Natural killer cell (primary cell): ENCODE results near the gene MYEF2. TPM values are rescaled to one million over a fixed set of nuclear protein-coding genes. Genes with fewer than 3 reads are reported as not detected.

Experiments
- ATAC-seq, 3 donors: fragments of 150-1000 bp in 2 of 3; fragments of 200-7000 bp in 1 of 3; cut with Tn5 transposase; 1 replicate in 1 of 3; 2 replicates in 2 of 3; pipeline ENCODE4 v1.10.0; 2021; ENCODE audit warnings: mild to moderate bottlenecking in 2 of 3, moderate library complexity in 2 of 3
- DNase-seq, 2 donors: peaks; one replicate each; pipeline versions ENCODE4 v3.0.0 to v3.0.0-alpha.2; 2013 to 2021; ENCODE audit warnings: mixed read lengths in 1 of 2
- H3K27ac ChIP-seq: one replicate; pipeline ENCODE4 v1.5.1; 2013; ENCODE audit warnings: mild to moderate bottlenecking, low read length
- H3K27me3 ChIP-seq: one replicate; pipeline ENCODE4 v1.6.1; 2013; ENCODE audit warnings: low read length; ENCODE audit not compliant: control insufficient read depth, insufficient read depth
- H3K36me3 ChIP-seq: one replicate; pipeline ENCODE4 v1.6.1; 2013; ENCODE audit warnings: low read length; ENCODE audit not compliant: control insufficient read depth, insufficient read depth
- H3K4me1 ChIP-seq: one replicate; pipeline ENCODE4 v1.6.1; 2013; ENCODE audit warnings: low read length; ENCODE audit not compliant: control insufficient read depth, insufficient read depth
- H3K4me3 ChIP-seq: one replicate; pipeline ENCODE4 v1.5.1; 2013; ENCODE audit warnings: low read length
- H3K9me3 ChIP-seq: one replicate; pipeline ENCODE4 v1.6.1; 2013; ENCODE audit warnings: low read length; ENCODE audit not compliant: control insufficient read depth, insufficient read depth
- H3K27ac Mint-ChIP-seq, 2 donors: one replicate each; pipeline ENCODE4 v1.8.0; 2022; ENCODE audit warnings: mild to moderate bottlenecking in 2 of 2, mixed read lengths in 2 of 2, moderate library complexity in 1 of 2
- H3K27me3 Mint-ChIP-seq, 2 donors: one replicate each; pipeline ENCODE4 v1.8.0; 2022; ENCODE audit warnings: low read depth in 2 of 2, mixed read lengths in 2 of 2
- H3K36me3 Mint-ChIP-seq: one replicate; pipeline ENCODE4 v1.8.0; 2022; ENCODE audit warnings: mixed read lengths
- H3K4me1 Mint-ChIP-seq, 2 donors: one replicate each; pipeline ENCODE4 v1.8.0; 2022; ENCODE audit warnings: mixed read lengths in 2 of 2
- H3K4me3 Mint-ChIP-seq: one replicate; pipeline ENCODE4 v1.8.0; 2022; ENCODE audit warnings: mild to moderate bottlenecking, moderate library complexity, mixed read lengths
- H3K9me3 Mint-ChIP-seq, 2 donors: one replicate each; pipeline ENCODE4 v1.8.0; 2022; ENCODE audit warnings: mixed read lengths in 2 of 2
- WGBS: methylation state at CpG from one replicate; pipeline ENCODE4 v1.1.7; 2013; ENCODE audit warnings: missing lambda C conversion rate; ENCODE audit not compliant: insufficient coverage; 5-methylcytosine and 5-hydroxymethylcytosine counted together
- intact Hi-C: fragments of 100-400 bp; cut with micrococcal nuclease; formaldehyde crosslinking; loops from one replicate; pipeline ENCODE4 v1.14.2; 2022
- total RNA-seq, 4 donors: library from RNA; stranded (reverse); fragments of 120-200 nt in 1 of 4; gene quantifications; one replicate each; pipeline versions ENCODE4 v1.2.3 to v1.2.4, GENCODE V29; 2013 to 2022
- TF ChIP-seq, protein P1 (sequence below): fragments of 200-600 bp; IDR thresholded peaks from one replicate; pipeline ENCODE4 v1.8.0; 2022; ENCODE audit warnings: antibody characterized with exemption

MYEF2 gene
- total RNA-seq, 3 donors from 2014 or later (not counting 1 experiment from before 2014, with no cell fraction given) = 9.0 to 12.5 (median 10.7) TPM

DNA sequence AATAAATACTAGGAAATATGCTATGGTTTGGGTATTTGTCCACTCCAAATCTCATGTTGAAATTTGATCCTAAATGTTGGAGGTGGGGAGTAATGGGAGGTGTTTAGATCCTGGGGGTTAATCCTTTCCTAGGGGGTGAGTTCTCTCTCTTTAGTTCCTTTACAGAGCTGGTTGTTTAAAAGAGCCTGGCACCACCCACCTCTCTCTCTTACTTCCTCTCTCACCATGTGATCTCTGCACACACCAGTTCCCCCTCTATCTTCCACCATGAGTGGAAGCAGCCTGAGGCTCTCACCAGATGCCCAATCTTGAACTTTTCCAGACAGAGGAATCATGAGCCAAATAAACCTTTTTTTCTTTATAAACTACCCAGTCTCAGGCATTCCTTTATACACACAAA lies 46.8 kb downstream of the MYEF2 start:
- H3K9me3 ChIP-seq = no peaks in the 10 kb centered on the region
- H3K27me3 Mint-ChIP-seq = peaks cover 0 to 2% of the 10 kb centered on the region in 2 donors
- H3K27me3 ChIP-seq = no peaks in the 10 kb centered on the region
- H3K4me3 Mint-ChIP-seq = no peak overlapping the region
- ATAC-seq = no peak
- no peak overlapping the region for H3K4me3 ChIP-seq
- H3K4me1 Mint-ChIP-seq = no peaks in the 10 kb centered on the region
- intact Hi-C loops = no loop called here
- no peak for DNase-seq
- H3K4me1 ChIP-seq = no peaks in the 10 kb centered on the region
- no peak overlapping the region for H3K27ac ChIP-seq
- no peak overlapping the region for H3K27ac Mint-ChIP-seq
- TF ChIP-seq, protein P1, sequence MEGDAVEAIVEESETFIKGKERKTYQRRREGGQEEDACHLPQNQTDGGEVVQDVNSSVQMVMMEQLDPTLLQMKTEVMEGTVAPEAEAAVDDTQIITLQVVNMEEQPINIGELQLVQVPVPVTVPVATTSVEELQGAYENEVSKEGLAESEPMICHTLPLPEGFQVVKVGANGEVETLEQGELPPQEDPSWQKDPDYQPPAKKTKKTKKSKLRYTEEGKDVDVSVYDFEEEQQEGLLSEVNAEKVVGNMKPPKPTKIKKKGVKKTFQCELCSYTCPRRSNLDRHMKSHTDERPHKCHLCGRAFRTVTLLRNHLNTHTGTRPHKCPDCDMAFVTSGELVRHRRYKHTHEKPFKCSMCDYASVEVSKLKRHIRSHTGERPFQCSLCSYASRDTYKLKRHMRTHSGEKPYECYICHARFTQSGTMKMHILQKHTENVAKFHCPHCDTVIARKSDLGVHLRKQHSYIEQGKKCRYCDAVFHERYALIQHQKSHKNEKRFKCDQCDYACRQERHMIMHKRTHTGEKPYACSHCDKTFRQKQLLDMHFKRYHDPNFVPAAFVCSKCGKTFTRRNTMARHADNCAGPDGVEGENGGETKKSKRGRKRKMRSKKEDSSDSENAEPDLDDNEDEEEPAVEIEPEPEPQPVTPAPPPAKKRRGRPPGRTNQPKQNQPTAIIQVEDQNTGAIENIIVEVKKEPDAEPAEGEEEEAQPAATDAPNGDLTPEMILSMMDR = no peak
- no peaks in the 10 kb centered on the region for H3K36me3 Mint-ChIP-seq
- peaks cover 0 to 2% of the 10 kb centered on the region in 2 donors for H3K9me3 Mint-ChIP-seq
- no peaks in the 10 kb centered on the region for H3K36me3 ChIP-seq

DNA sequence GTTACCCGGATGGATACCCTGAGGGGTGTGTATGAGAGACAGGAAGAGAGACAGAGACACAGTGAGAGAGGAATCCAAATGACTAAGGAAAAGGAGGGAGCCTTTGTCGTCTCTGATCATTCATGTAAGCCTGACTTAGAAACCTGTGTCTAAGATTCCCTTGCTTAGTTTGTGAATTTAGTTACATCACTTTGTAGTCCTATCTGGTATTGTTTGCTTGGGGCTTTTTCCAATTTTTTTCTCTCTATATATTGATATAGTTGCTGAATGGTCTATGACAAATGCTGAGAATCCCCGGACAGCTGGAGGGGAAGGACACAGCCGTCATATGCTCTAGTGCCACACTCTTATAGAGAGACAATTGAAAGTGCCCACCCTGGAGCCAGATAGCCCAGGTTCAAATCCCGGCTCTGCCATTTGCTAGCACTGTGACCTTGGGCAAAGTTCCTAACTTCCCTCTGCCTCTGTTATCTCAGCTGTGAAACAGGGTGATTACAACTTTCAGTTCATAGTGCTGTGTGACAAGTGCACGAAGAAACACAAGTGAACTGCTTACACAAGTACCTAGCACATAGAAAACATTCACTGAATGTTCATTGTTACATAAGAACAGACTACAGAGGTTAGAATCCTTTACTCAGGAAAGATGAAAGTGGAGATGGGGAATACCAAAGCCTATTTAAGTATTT lies 51.3 kb downstream of the MYEF2 start:
- intact Hi-C loops = no loop called here
- no peaks in the 10 kb centered on the region for H3K4me1 Mint-ChIP-seq
- Histone ChIP-seq H3K9me3 (no peaks in the 10 kb centered on the region), H3K36me3 (no peaks in the 10 kb centered on the region), H3K27me3 (no peaks in the 10 kb centered on the region), H3K4me1 (no peaks in the 10 kb centered on the region), H3K4me3 (no peak overlapping the region), H3K27ac (no peak overlapping the region)
- H3K9me3 Mint-ChIP-seq = peaks cover 0 to 3% of the 10 kb centered on the region in 2 donors
- DNase-seq (no peak), ATAC-seq (no peak)
- TF ChIP-seq, protein P1 = no peak
- H3K36me3 Mint-ChIP-seq = no peaks in the 10 kb centered on the region
- WGBS = 90% methylated on average over 5 of the region's 6 CpGs
- peaks cover 0 to 2% of the 10 kb centered on the region in 2 donors for H3K27me3 Mint-ChIP-seq
- no peak overlapping the region for H3K27ac Mint-ChIP-seq
- H3K4me3 Mint-ChIP-seq = no peak overlapping the region

DNA sequence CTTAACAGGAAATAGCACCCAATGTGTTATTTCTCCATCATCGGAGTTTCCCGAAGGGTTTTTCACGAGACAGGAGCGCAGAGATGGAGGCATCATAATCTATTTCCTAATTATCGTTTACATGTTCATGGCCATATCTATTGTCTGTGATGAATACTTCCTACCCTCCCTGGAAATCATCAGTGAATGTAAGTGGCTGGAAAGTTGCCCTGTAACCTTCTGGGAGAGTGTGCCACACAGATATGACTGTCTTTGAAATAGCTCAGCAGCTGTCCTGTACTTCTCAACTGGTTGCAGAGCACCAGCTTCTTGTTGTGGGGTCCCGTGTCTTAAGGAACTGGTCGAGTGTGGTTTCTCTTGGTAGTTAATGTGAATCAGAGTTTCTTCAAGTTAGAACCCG lies 56.2 kb downstream of the MYEF2 start:
- H3K27me3 Mint-ChIP-seq = no peaks in the 10 kb centered on the region
- DNase-seq (no peak), ATAC-seq (no peak)
- no peaks in the 10 kb centered on the region for H3K4me1 Mint-ChIP-seq
- WGBS = 92% methylated on average over 7 of the region's 8 CpGs
- H3K4me3 Mint-ChIP-seq = no peak overlapping the region
- H3K36me3 Mint-ChIP-seq = no peaks in the 10 kb centered on the region
- no peak overlapping the region for H3K27ac Mint-ChIP-seq
- Histone ChIP-seq H3K27me3 (no peaks in the 10 kb centered on the region), H3K36me3 (no peaks in the 10 kb centered on the region), H3K27ac (no peak overlapping the region), H3K9me3 (no peaks in the 10 kb centered on the region), H3K4me3 (no peak overlapping the region), H3K4me1 (no peaks in the 10 kb centered on the region)
- TF ChIP-seq, protein P1 = no peak
- H3K9me3 Mint-ChIP-seq = peaks cover 0 to 3% of the 10 kb centered on the region in 2 donors
- intact Hi-C loops = no loop called here

DNA sequence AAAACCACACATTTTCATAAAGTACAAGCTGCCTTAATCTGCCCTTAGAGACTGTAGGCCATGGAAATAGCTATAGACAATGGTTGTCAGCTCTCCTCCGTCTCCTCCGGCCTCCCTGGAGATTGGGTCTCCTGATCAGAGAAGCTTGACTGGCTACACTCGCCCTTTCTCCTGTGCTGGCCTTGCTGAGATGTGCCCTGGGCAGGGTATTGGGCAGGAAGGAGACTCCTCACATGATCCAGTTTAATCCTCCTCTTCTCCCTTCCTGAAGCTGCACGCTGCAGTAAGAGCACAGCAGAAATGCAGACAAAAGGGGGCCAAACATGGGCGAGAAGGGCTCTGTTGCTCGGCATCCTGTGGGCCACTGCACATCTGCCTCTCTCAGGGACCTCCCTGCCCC lies 57.4 kb downstream of the MYEF2 start, which contains the start of gene SLC24A5:
Gene SLC24A5, plus strand, starts transcription at position 246 of the 400 bp plus-strand sequence. Its CDS starts 55 bp downstream, at position 301.
- intact Hi-C loops = no loop called here
- Mint-ChIP-seq H3K9me3 (no peaks in the 10 kb centered on the region), H3K27me3 (peaks cover 2 to 7% of the 10 kb centered on the region in 2 donors)

More for the DNA sequence above, 57.4 kb downstream of the MYEF2 start, which contains the start of gene SLC24A5:
- Histone ChIP-seq H3K4me3 (no peak within 1 kb of the TSS), H3K4me1 (no peaks in the 10 kb centered on the region), H3K9me3 (no peaks in the 10 kb centered on the region), H3K27ac (no peak within 1 kb of the TSS), H3K27me3 (no peaks in the 10 kb centered on the region), H3K36me3 (no peaks in the 10 kb centered on the region)
- 91% methylated on average over 6 of the region's 6 CpGs for WGBS
- Mint-ChIP-seq H3K4me1 (no peaks in the 10 kb centered on the region), H3K27ac (no peak within 1 kb of the TSS), H3K36me3 (no peaks in the 10 kb centered on the region), H3K4me3 (no peak within 1 kb of the TSS)
- no peak for ATAC-seq
- no peak for DNase-seq
- TF ChIP-seq, protein P1 = no peak
